Measurements from ENCODE around the gene ATP5PD.
"Not testable (repeated sequence)": the region's sequence is repeated elsewhere in the genome, so short reads cannot be mapped to it uniquely, and the experiment has no call there.

DNA sequence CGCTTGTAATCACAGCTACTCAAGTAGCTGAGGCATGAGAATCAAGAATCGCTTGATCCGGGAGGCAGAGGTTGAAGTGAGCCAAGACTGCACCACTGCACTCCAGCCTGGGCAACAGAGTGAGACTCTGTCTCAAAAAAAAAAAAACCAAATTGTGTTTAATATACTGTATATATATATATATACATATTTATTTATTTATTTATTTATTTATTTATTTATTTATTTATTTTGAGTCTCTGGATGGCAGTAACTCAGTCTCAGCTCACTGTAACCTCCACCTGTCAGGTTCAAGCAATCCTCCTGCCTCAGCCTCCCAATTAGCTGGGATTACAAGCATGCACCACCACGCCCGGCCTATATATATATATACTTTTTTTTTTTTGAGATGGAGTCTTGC is 26.1 kb upstream of the ATP5PD start:
- not testable (repeated sequence) for TF ChIP-seq HOXD13 (CRISPR knock-in tag; IDR thresholded peaks at IDR 0.05; ENCODE audit: borderline replicate concordance)
- TF ChIP-seq, protein P1, sequence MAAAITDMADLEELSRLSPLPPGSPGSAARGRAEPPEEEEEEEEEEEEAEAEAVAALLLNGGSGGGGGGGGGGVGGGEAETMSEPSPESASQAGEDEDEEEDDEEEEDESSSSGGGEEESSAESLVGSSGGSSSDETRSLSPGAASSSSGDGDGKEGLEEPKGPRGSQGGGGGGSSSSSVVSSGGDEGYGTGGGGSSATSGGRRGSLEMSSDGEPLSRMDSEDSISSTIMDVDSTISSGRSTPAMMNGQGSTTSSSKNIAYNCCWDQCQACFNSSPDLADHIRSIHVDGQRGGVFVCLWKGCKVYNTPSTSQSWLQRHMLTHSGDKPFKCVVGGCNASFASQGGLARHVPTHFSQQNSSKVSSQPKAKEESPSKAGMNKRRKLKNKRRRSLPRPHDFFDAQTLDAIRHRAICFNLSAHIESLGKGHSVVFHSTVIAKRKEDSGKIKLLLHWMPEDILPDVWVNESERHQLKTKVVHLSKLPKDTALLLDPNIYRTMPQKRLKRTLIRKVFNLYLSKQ (tag by site-specific recombination; IDR thresholded peaks at IDR 0.05; ENCODE audit: borderline replicate concordance) = not testable (repeated sequence)
